Measurements from ENCODE around the gene POU6F2.

Gene POU6F2

GRCh38 chr7:39460486-39460885 is 482.8 kb downstream of the POU6F2 start:
- no peak for FAIRE-seq

- no peak for FAIRE-seq
Observed at GRCh38 chr7:39461263-39461820, 483.6 kb downstream of the POU6F2 start.

GRCh38 chr7:39463252-39463651 is 485.5 kb downstream of the POU6F2 start:
- FAIRE-seq, result no peak

GRCh38 chr7:39464350-39465054 is 486.8 kb downstream of the POU6F2 start:
- FAIRE-seq, result no peak

GRCh38 chr7:39465055-39465929 is 487.6 kb downstream of the POU6F2 start:
- FAIRE-seq, result peak; percentile 84

- no peak for FAIRE-seq
Observed at GRCh38 chr7:39468261-39468660, 490.6 kb downstream of the POU6F2 start.

GRCh38 chr7:39468808-39469374 is 491.2 kb downstream of the POU6F2 start:
- FAIRE-seq, result no peak

- no peak for FAIRE-seq
Observed at GRCh38 chr7:39480901-39481300, 503.2 kb downstream of the POU6F2 start.

GRCh38 chr7:39488467-39489393 is 511.0 kb downstream of the POU6F2 start:
- FAIRE-seq, result no peak

GRCh38 chr7:39490296-39490695 is 512.6 kb downstream of the POU6F2 start:
- FAIRE-seq, result no peak

- FAIRE-seq, result no peak
Observed at GRCh38 chr7:39493934-39494333, 516.2 kb downstream of the POU6F2 start.

GRCh38 chr7:39501358-39501757 is 523.6 kb downstream of the POU6F2 start:
- no peak for FAIRE-seq

GRCh38 chr7:39504963-39505362 is 527.3 kb downstream of the POU6F2 start:
- FAIRE-seq, result no peak

GRCh38 chr7:39507866-39508551 is 530.3 kb downstream of the POU6F2 start:
- no peak for FAIRE-seq

GRCh38 chr7:39509436-39509835 is 531.7 kb downstream of the POU6F2 start:
- FAIRE-seq, result no peak

GRCh38 chr7:39509912-39510311 is 532.2 kb downstream of the POU6F2 start:
- FAIRE-seq, result no peak

- no peak for FAIRE-seq
Observed at GRCh38 chr7:39510864-39511354, 533.2 kb downstream of the POU6F2 start.

GRCh38 chr7:39515534-39516228 is 538.0 kb downstream of the POU6F2 start:
- no peak for FAIRE-seq

GRCh38 chr7:39516498-39516897 is 538.8 kb downstream of the POU6F2 start:
- no peak for FAIRE-seq

GRCh38 chr7:39517240-39517639 is 539.5 kb downstream of the POU6F2 start:
- no peak for FAIRE-seq

Measured in endometrium (tissue), 2 donors.